Testis (tissue), 2 donors: ENCODE measurements around the gene AFF1.

Experiments used
- CTCF ChIP-seq, 3 experiments: fragments of 450-650 bp in 2 of 3; fragments of 200-600 bp in 1 of 3; sonication (generic) in 1 of 3; IDR thresholded peaks; one replicate each; pipeline ENCODE4 v1.5.1; 2016 to 2019; ENCODE audit warnings: antibody characterized with exemption in 3 of 3, mild to moderate bottlenecking in 2 of 3, moderate library complexity in 1 of 3
- POLR2A ChIP-seq: fragments of 450-650 bp; IDR thresholded peaks from one replicate; pipeline ENCODE4 v1.6.1; 2017; ENCODE audit warnings: antibody characterized with exemption, mild to moderate bottlenecking, moderate library complexity

- TF ChIP-seq POLR2A (no peak), CTCF (IDR thresholded peaks at IDR 0.05) (no peak)
Measured at GRCh38 chr4:86961605-86962295, 26.9 kb downstream of the AFF1 start.
